Heart left ventricle (tissue), 13 donors: ENCODE measurements around the gene OGFOD3.

Experiments used
- CTCF ChIP-seq, 12 donors: fragments of 200-600 bp; sonication (generic) in 4 of 12; IDR thresholded peaks; one replicate each; pipeline versions ENCODE4 v1.5.0 to v1.8.0; 2018 to 2022; ENCODE audit warnings: antibody characterized with exemption in 12 of 12, mild to moderate bottlenecking in 5 of 12
- POLR2A ChIP-seq, 2 donors: fragments of 450-650 bp; IDR thresholded peaks; one replicate each; pipeline ENCODE4 v1.6.1; 2017; ENCODE audit warnings: antibody characterized with exemption in 2 of 2, mild to moderate bottlenecking in 2 of 2, moderate library complexity in 2 of 2
- donor health status: ischemic (EF 13 %, LVEDD 7.1; RV severe dilation, severe dysfunction).
- donor health status: DM: no; HTN: yes; CAD: no.
- donor health status: DM: no; HTN: no; CAD: no.
- donor health status: ischemic (EF 25% LVEDD 6.9; RV normal size, moderate dysfunction).
- donor health status: ischemic (EF 25% LVEDD 5.7; RV mildly dilated, moderate dysfunction).
- donor health status: ischemic (EF 35%, LVEDD 5.7; RV mildly dilated, moderate dysfunction).
- donor health status: nonischemic (EF 11% LVEDD 7.7; RV severe dilation, severe dysfunction).
- donor health status: DM: yes; HTN: yes; CAD: no.
- donor health status: PGD.
- donor health status: ischemic (EF 29% LVEDD 5.4; RV normal size, mild dysfunction).
- donor health status: nonischemic (EF 23%, LVEDD 6.1; RV moderate dilation, normal function).

- no peak for TF ChIP-seq CTCF (IDR thresholded peaks at IDR 0.05)
- TF ChIP-seq POLR2A (IDR thresholded peaks at IDR 0.05): no peak
Measured at GRCh38 chr17:82449131-82449882, 30.9 kb upstream of the OGFOD3 start.
